PC-9 (cell line): Measurements from ENCODE around the gene FDPS.

Experiments
- EZH2 ChIP-seq: fragments of 200-600 bp; sonication (generic); IDR thresholded peaks from 2 replicates; pipeline ENCODE4 v1.8.0; 2017; ENCODE audit warnings: antibody characterized with exemption, low read depth
- TF ChIP-seq, protein P1 (sequence below): fragments of 200-600 bp; sonication (generic); conservative IDR thresholded peaks from 2 replicates; pipeline ENCODE4 v1.6.1; 2017; ENCODE audit warnings: mixed run types, antibody characterized with exemption, mild to moderate bottlenecking, moderate library complexity

DNA sequence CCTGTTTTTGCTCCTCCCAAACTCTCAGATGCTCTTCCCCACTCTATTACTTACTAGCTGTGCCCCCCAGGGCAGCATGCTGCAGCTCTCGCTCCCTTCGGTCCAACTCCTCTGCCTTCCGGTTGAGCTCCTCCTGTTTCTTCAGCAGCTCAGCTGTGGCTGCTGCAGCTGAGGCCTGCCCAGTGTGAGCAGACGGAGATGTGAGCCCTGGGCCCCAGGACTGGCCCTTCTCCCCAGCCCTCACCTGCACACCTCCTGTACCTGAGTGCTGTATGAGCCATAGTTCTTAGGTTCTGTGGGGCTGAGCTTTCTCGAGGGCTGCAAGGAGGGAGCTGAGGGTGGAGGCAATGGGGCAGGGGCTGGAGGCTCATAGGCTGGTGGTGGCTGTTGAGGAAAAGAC is 48.4 kb upstream of the FDPS start:
- TF ChIP-seq, protein P1, sequence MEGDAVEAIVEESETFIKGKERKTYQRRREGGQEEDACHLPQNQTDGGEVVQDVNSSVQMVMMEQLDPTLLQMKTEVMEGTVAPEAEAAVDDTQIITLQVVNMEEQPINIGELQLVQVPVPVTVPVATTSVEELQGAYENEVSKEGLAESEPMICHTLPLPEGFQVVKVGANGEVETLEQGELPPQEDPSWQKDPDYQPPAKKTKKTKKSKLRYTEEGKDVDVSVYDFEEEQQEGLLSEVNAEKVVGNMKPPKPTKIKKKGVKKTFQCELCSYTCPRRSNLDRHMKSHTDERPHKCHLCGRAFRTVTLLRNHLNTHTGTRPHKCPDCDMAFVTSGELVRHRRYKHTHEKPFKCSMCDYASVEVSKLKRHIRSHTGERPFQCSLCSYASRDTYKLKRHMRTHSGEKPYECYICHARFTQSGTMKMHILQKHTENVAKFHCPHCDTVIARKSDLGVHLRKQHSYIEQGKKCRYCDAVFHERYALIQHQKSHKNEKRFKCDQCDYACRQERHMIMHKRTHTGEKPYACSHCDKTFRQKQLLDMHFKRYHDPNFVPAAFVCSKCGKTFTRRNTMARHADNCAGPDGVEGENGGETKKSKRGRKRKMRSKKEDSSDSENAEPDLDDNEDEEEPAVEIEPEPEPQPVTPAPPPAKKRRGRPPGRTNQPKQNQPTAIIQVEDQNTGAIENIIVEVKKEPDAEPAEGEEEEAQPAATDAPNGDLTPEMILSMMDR: no peak
- TF ChIP-seq EZH2: no peak
